Retinal pigment epithelial cell (primary cell): ENCODE data around the gene MEIS3.

Source experiments
- DNase-seq: peaks from one replicate; pipeline ENCODE4 v3.0.0-alpha.2; 2010; ENCODE audit warnings: low read depth
- H3K4me3 ChIP-seq: 2 replicates; pipeline ENCODE4 v1.5.1; 2011; ENCODE audit warnings: mild to moderate bottlenecking, low read length, control low read depth, moderate library complexity
- CTCF ChIP-seq: conservative IDR thresholded peaks from 2 replicates; pipeline ENCODE4 v1.5.1; 2011; ENCODE audit warnings: low read depth, low read length, control low read depth, inconsistent platforms

The MEIS3 gene

GRCh38 chr19:47445527-47445926 lies 26.2 kb upstream of the MEIS3 start:
- no peak for DNase-seq
- no peak overlapping the region for H3K4me3 ChIP-seq
- no peak for TF ChIP-seq CTCF

GRCh38 chr19:47444388-47444821 lies 25.1 kb upstream of the MEIS3 start:
- DNase-seq = no peak
- no peak for TF ChIP-seq CTCF
- H3K4me3 ChIP-seq = no peak overlapping the region

- DNase-seq = no peak
- H3K4me3 ChIP-seq = no peak overlapping the region
- TF ChIP-seq CTCF = no peak
These were observed 24.0 kb upstream of the MEIS3 start for GRCh38 chr19:47443331-47443730.

GRCh38 chr19:47438793-47439220 lies 19.5 kb upstream of the MEIS3 start:
- no peak for TF ChIP-seq CTCF
- DNase-seq = no peak
- no peak overlapping the region for H3K4me3 ChIP-seq

GRCh38 chr19:47437500-47437899 lies 18.2 kb upstream of the MEIS3 start:
- no peak for TF ChIP-seq CTCF
- DNase-seq = no peak
- no peak overlapping the region for H3K4me3 ChIP-seq

- no peak overlapping the region for H3K4me3 ChIP-seq
- DNase-seq = no peak
- TF ChIP-seq CTCF = peak; percentile 80
These were observed 17.5 kb upstream of the MEIS3 start for GRCh38 chr19:47436712-47437401.

- no peak for DNase-seq
- TF ChIP-seq CTCF = no peak
- H3K4me3 ChIP-seq = no peak overlapping the region
These were observed 16.6 kb upstream of the MEIS3 start for GRCh38 chr19:47435883-47436417.
